Measurements from ENCODE around the gene BTNL9. TPM values are rescaled to one million over a fixed set of nuclear protein-coding genes. Genes with fewer than 3 reads are reported as not detected.

The BTNL9 gene
- total and polyA plus RNA-seq, 2 of the 4 experiments (the other 2 are of a cell fraction) = not detected

DNA sequence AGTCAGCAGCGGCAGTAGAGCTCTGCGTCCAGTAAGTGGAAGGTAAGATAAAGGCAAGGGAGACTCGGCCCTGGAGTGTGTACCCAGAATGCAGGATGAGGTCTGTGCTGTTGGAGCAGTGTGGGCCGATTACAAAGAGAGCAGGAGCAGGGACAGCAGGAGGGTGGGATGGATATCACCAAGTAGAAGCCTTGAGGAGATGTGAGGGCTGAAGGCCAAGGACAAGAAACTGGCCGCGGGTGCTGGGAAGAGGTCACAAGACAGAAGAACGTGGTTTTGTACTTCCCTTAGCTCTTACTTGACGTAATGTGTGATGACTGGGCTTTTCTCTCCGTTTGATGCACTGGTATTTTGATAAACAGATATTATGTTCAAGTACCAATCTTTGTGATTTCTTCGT lies 47.2 kb downstream of the BTNL9 start:
- H3K23ac ChIP-seq (ENCODE audit: low read depth, low read length) = no peak overlapping the region
- H4K20me1 ChIP-seq (ENCODE audit: insufficient read depth, low read length) = no peaks in the 10 kb centered on the region
- no peak overlapping the region for H3K18ac ChIP-seq (ENCODE audit: low read depth, low read length)
- no peak overlapping the region for H2BK5ac ChIP-seq (ENCODE audit: low read depth, low read length, poor library complexity, severe bottlenecking)
- H3K4me2 ChIP-seq (ENCODE audit: low read depth, low read length) = no peak overlapping the region
- intact Hi-C loops (cut with micrococcal nuclease) = no loop called here
- no peak overlapping the region for H3K4me3 ChIP-seq (ENCODE audit: insufficient read depth, low read depth, low read length)
- peaks cover 7% of the 10 kb centered on the region for H3K27me3 ChIP-seq (ENCODE audit: control insufficient read depth, insufficient read depth, low read length)
- H3K9me1 ChIP-seq (ENCODE audit: insufficient read depth, low read length) = no peaks in the 10 kb centered on the region
- dilution Hi-C loops (cut with HindIII; ENCODE audit: low sequenced_read_pairs, unreplicated experiment) = no loop called here
- no peaks in the 10 kb centered on the region for H3K36me3 ChIP-seq (ENCODE audit: control insufficient read depth, insufficient read depth, low read length)
- H3K27ac ChIP-seq (ENCODE audit: insufficient read depth, low read length) = no peak overlapping the region
- no peaks in the 10 kb centered on the region; the same call in 1 of the 2 replicates for H3K9me3 ChIP-seq (ENCODE audit: control insufficient read depth, insufficient read depth, low read length)
- no peaks in the 10 kb centered on the region for H3K4me1 ChIP-seq (ENCODE audit: control insufficient read depth, insufficient read depth, low read length)
- 60% methylated on average over 3 of the region's 10 CpGs; no CpG with 5 or more reads in 1 of the 2 experiments for WGBS, 2 experiments (ENCODE audit: extremely low coverage in 2 of 2, insufficient read length in 1 of 2)
- no peak overlapping the region for H2BK15ac ChIP-seq (ENCODE audit: low read depth, low read length)
- ATAC-seq (ENCODE audit: low read depth) (no peak), DNase-seq (no peak)
- in situ Hi-C loops (cut with MboI; ENCODE audit: low sequenced_read_pairs) = no loop called here
- H3K4ac ChIP-seq (ENCODE audit: low read depth, low read length) = no peak overlapping the region
- H4K8ac ChIP-seq (ENCODE audit: low read depth in 2 of 2, low read length in 2 of 2) = no peak overlapping the region
- no peak overlapping the region for H2AFZ ChIP-seq (replicated peaks; ENCODE audit: low read length, poor library complexity)
- H2BK120ac ChIP-seq (ENCODE audit: low read depth, low read length) = no peak overlapping the region
- TF ChIP-seq RFX5 (IDR thresholded peaks at IDR 0.05; ENCODE audit: low read depth, low read length) (no peak), CHD1 (IDR thresholded peaks at IDR 0.05; ENCODE audit: low read depth, low read length) (no peak)
- POLR2A ChIA-PET (ENCODE audit: unreplicated experiment) = no interaction called here
- H2AK5ac ChIP-seq (ENCODE audit: low read depth, low read length) = no peak overlapping the region
- no peaks in the 10 kb centered on the region for H3K79me1 ChIP-seq (ENCODE audit: low read depth in 1 of 2, low read length in 2 of 2)
- no peak overlapping the region for H2BK20ac ChIP-seq (ENCODE audit: low read depth, low read length)
- H3K56ac ChIP-seq (ENCODE audit: extremely low read depth, insufficient read depth, low read length) = no peak overlapping the region
- H4K91ac ChIP-seq (ENCODE audit: insufficient read depth, low read depth, low read length) = no peak overlapping the region
- no TSS peak for BruUV-seq (replicated peaks)
- no peak overlapping the region for H3K14ac ChIP-seq (replicated peaks; ENCODE audit: low read depth, low read length)
- no peak overlapping the region for H2AK9ac ChIP-seq (replicated peaks; ENCODE audit: low read depth, low read length, poor library complexity)
- CTCF ChIA-PET = no interaction called here
- H3K9ac ChIP-seq (ENCODE audit: low read depth, low read length) = no peak overlapping the region
- no peak overlapping the region for H4K5ac ChIP-seq (ENCODE audit: low read depth, low read length)
